ENCODE data around the gene TUFT1.
"Not testable (repeated sequence)": the region's sequence is repeated elsewhere in the genome, so short reads cannot be mapped to it uniquely, and the experiment has no call there.

TUFT1 gene

GRCh38 chr1:151512801-151513625 lies 27.1 kb upstream of the TUFT1 start:
- peak; percentile 36 for DNase-seq

- no peak for DNase-seq
Observed at GRCh38 chr1:151513626-151514121, 26.4 kb upstream of the TUFT1 start.

- DNase-seq: no peak
Observed at GRCh38 chr1:151514366-151514765, 25.7 kb upstream of the TUFT1 start.

- DNase-seq: no peak
Observed at GRCh38 chr1:151515265-151515664, 24.8 kb upstream of the TUFT1 start.

GRCh38 chr1:151516031-151516511 lies 24.0 kb upstream of the TUFT1 start:
- no peak for DNase-seq

- DNase-seq: no peak
Observed at GRCh38 chr1:151518431-151518830, 21.7 kb upstream of the TUFT1 start.

- DNase-seq: no peak
Observed at GRCh38 chr1:151518936-151519335, 21.2 kb upstream of the TUFT1 start.

- DNase-seq: no peak
Observed at GRCh38 chr1:151519667-151520066, 20.4 kb upstream of the TUFT1 start.

- peak; percentile 42 for DNase-seq
Observed at GRCh38 chr1:151520359-151520758, 19.8 kb upstream of the TUFT1 start.

- DNase-seq: not testable (repeated sequence)
Observed at GRCh38 chr1:151522427-151522826, 17.7 kb upstream of the TUFT1 start.

GRCh38 chr1:151523326-151523725 lies 16.8 kb upstream of the TUFT1 start:
- DNase-seq: no peak

- DNase-seq: no peak
Observed at GRCh38 chr1:151524736-151525135, 15.4 kb upstream of the TUFT1 start.

GRCh38 chr1:151526735-151527525 lies 13.2 kb upstream of the TUFT1 start:
- no peak for DNase-seq

GRCh38 chr1:151529211-151529702 lies 10.9 kb upstream of the TUFT1 start:
- DNase-seq: no peak

GRCh38 chr1:151529781-151530180 lies 10.3 kb upstream of the TUFT1 start:
- no peak for DNase-seq

GRCh38 chr1:151530461-151530860 lies 9.6 kb upstream of the TUFT1 start:
- DNase-seq: no peak

GRCh38 chr1:151533870-151534269 lies 6.2 kb upstream of the TUFT1 start:
- no peak for DNase-seq

GRCh38 chr1:151534662-151535278 lies 5.3 kb upstream of the TUFT1 start:
- peak; percentile 90 for DNase-seq

- DNase-seq: no peak
Observed at GRCh38 chr1:151535326-151536271, 4.5 kb upstream of the TUFT1 start.

GRCh38 chr1:151536499-151536898 lies 3.6 kb upstream of the TUFT1 start:
- DNase-seq: no peak

- no peak for DNase-seq
Observed at GRCh38 chr1:151537112-151537511, 3.0 kb upstream of the TUFT1 start.
